HG03558 (cell line): ENCODE data around the gene CEL.
A peak's percentile ranks its signal among the peaks of the same experiment; 100 is the strongest.
"Not testable (repeated sequence)": the region's sequence is repeated elsewhere in the genome, so short reads cannot be mapped to it uniquely, and the experiment has no call there.

Experiments
- ATAC-seq: cut with Tn5 transposase; IDR thresholded peaks from one replicate; pipeline ENCODE4 v1.9.1; 2021; ENCODE audit warnings: moderate number of reproducible peaks; ENCODE audit not compliant: unreplicated experiment; ENCODE audit errors: extremely low read depth

The CEL gene

GRCh38 chr9:133061764-133062145 is at the start of gene CEL:
TSS of gene CEL (plus strand) at chr9:133061981. CDS start at chr9:133062003, 22 bp downstream.
- ATAC-seq: not testable (repeated sequence)

GRCh38 chr9:133014696-133015095 is 47.1 kb upstream of the CEL start:
- ATAC-seq: no peak

- ATAC-seq: no peak
These were observed 38.5 kb upstream of the CEL start for GRCh38 chr9:133023117-133023890.

- ATAC-seq: no peak
These were observed 35.4 kb upstream of the CEL start for GRCh38 chr9:133026426-133026825.

GRCh38 chr9:133027134-133027533 is 34.6 kb upstream of the CEL start:
- no peak for ATAC-seq

GRCh38 chr9:133028221-133028620 is 33.6 kb upstream of the CEL start:
- no peak for ATAC-seq

- ATAC-seq: no peak
These were observed 31.8 kb upstream of the CEL start for GRCh38 chr9:133029994-133030316.

GRCh38 chr9:133030317-133031129 is 31.3 kb upstream of the CEL start, which contains the start of gene GTF3C5:
TSS of gene GTF3C5 (plus strand) at chr9:133030997. CDS start at chr9:133031012, 15 bp downstream.
- peak; percentile 90 for ATAC-seq

- ATAC-seq: no peak
These were observed 30.7 kb upstream of the CEL start for GRCh38 chr9:133031130-133031422.

GRCh38 chr9:133031496-133031911 is 30.3 kb upstream of the CEL start:
- ATAC-seq: no peak

GRCh38 chr9:133032171-133032570 is 29.6 kb upstream of the CEL start:
- ATAC-seq: no peak

- ATAC-seq: no peak
These were observed 26.1 kb upstream of the CEL start for GRCh38 chr9:133035669-133036068.

GRCh38 chr9:133037775-133038515 is 23.8 kb upstream of the CEL start:
- ATAC-seq: no peak

- ATAC-seq: not testable (repeated sequence)
These were observed 20.8 kb upstream of the CEL start for GRCh38 chr9:133040892-133041479.

- ATAC-seq: no peak
These were observed 19.8 kb upstream of the CEL start for GRCh38 chr9:133041958-133042357.

GRCh38 chr9:133042676-133043075 is 19.1 kb upstream of the CEL start:
- no peak for ATAC-seq

- ATAC-seq: no peak
These were observed 18.2 kb upstream of the CEL start for GRCh38 chr9:133043449-133044035.

GRCh38 chr9:133044125-133044524 is 17.7 kb upstream of the CEL start:
- ATAC-seq: no peak

- ATAC-seq: no peak
These were observed 17.1 kb upstream of the CEL start for GRCh38 chr9:133044661-133045060.

GRCh38 chr9:133045132-133045531 is 16.6 kb upstream of the CEL start:
- ATAC-seq: no peak
